Activated CD8-positive, alpha-beta memory T cell treated with anti-CD3 and anti-CD28 coated beads, Interleukin-2, amount 50 U/mL, for 48 hours (primary cell): Measurements from ENCODE around the gene SUMO1.

Experiments used
- DNase-seq: peaks from one replicate; pipeline ENCODE4 v3.0.0-alpha.2; 2020

The SUMO1 gene

GRCh38 chr2:202196727-202197126 is 41.7 kb downstream of the SUMO1 start:
- DNase-seq = no peak

- DNase-seq = no peak
Measured at GRCh38 chr2:202194418-202194817, 44.0 kb downstream of the SUMO1 start.

DNA sequence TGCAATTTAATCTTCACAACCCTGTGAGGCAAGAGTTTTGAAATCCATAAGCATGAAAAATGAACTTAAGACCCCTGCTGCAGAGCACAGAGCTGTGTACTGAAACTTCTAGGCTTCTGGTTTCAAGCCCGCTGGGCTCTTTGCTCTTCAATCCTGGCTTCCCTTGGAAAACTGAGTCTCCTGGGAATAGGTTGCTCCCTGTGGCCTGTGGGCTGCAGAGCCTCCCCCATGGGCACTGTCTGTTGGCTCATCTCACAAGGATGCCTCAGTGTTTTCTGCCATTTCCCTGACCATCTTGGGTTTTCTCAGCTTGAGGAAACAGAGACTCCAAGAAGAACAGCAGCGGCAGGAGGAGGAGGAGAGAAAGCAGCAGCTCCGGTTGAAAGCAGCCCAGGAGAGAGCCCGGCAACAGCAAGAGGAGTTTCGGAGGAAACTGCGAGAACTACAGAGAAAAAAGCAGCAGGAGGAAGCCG is 44.5 kb downstream of the SUMO1 start:
- DNase-seq = no peak

DNA sequence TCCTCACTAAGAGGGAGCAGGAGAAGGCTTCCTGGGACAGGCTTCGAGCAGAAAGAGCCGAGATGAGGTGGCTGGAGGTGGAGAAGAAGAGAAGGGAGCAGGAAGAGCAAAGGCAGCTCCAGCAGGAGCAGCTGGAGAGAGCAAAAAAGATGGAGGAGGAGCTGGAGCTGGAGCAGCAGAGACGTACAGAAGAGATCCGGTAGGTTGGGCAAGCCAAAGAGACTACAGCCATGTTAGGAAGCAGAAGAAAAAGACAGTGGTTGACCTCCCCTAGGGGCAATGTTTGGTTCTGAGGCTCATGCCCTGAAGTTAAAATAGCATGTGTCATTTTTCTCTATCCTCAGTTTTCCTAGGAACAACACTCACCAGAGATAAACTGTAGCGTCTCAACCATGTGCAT is 45.1 kb downstream of the SUMO1 start:
- no peak for DNase-seq

- DNase-seq = no peak
Measured at GRCh38 chr2:202187570-202187969, 50.8 kb downstream of the SUMO1 start.

DNA sequence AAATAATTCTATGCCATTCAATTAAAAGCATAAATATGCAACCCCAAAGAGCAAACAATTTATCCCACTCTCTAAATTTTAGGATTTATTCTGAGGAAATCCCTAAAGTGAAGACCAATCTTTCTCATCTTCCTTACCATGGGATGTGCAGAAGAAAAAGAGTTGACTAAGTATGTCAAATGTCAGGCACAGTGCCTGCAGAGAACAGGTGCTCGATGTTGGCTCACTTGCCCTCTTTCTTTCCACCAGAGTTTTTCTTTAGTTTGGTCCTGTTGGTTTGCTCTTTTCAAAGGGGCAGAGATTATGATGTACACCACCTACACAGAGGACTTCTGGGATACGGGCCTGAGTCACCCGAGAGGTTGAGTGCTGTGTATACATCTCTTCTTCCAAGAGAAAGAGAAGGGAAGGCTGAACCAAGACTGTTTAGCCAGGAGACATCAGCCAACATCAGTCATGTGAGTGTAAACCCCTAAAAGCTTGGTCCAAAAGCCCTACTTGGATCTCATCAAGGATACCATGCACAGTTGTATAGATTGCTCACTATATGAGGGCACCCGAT is 51.7 kb downstream of the SUMO1 start:
- no peak for DNase-seq

DNA sequence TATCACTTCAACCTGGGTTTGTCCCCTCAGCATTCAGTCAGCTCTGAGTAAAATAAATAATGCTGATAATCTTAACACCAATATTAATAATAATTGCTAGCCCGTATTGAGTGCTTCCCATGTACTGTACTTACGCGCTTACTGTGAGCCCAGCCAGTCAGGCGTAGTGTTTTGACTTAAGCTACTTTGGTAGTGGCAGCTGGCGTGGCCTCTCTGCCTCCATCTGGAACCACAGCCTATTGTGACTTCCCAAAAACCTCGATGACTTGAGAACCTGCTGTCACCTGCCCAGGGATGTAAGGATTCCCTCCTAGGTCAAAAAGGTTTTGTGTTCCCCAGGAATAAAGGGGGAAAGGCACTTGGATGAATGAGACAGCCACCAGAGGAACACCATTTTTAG is 53.2 kb downstream of the SUMO1 start:
- DNase-seq = no peak

GRCh38 chr2:202184557-202184956 is 53.8 kb downstream of the SUMO1 start:
- DNase-seq = no peak

DNA sequence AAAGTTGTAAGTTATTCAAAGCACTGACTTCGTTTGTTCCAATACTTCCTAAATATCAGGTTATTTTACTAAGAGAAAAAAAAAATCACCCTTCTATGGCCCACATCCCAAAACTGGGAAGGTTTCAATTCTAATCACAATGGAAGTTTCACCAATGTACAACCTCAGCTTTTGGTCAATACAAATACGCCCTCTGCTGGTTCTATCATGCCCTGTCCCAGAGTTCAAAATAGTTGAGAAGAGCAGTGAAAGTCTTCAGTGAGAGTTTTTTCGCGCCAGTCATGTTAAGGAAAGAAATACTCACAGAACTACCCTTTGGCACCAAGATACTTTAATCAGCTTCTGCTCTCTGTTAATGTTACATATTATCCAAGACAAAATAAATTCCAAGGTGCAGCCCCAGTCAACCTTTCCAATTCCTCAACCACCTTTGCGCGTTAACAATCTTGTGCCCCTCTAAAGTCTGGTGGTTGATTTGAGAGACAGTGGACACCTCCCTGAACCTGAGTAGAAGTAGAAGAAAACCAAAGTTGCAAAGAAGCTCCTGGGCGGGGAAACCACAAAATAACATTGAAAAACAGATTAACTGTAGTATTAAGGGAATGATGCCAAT is 59.9 kb downstream of the SUMO1 start:
- DNase-seq = no peak

GRCh38 chr2:202172439-202173211 is 65.8 kb downstream of the SUMO1 start:
- no peak for DNase-seq

GRCh38 chr2:202171241-202171825 is 67.1 kb downstream of the SUMO1 start:
- DNase-seq = peak; percentile 63

GRCh38 chr2:202169832-202170424 is 68.5 kb downstream of the SUMO1 start:
- no peak for DNase-seq

DNA sequence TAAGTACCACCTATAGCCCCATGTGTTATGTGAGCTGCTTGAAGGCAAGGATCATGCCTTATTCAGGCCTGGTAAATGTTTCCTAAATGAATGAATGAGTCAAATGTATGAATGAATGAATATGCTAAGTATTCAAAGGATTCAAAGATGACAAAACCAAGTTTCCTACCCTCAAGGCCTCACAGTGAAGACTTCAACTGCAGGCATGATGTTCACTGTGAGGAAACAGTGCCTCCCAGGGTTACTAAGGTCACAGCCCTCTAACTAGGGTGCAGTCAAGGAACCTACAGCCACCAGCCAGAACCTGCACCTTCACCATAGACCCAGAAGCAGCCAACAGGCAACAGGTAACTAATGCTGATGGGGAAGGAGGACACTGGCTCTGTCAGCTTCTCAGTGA is 69.3 kb downstream of the SUMO1 start:
- DNase-seq = no peak

GRCh38 chr2:202165945-202166344 is 72.5 kb downstream of the SUMO1 start:
- no peak for DNase-seq

GRCh38 chr2:202165208-202165607 is 73.2 kb downstream of the SUMO1 start:
- DNase-seq = no peak

GRCh38 chr2:202164411-202164810 is 74.0 kb downstream of the SUMO1 start:
- no peak for DNase-seq

DNA sequence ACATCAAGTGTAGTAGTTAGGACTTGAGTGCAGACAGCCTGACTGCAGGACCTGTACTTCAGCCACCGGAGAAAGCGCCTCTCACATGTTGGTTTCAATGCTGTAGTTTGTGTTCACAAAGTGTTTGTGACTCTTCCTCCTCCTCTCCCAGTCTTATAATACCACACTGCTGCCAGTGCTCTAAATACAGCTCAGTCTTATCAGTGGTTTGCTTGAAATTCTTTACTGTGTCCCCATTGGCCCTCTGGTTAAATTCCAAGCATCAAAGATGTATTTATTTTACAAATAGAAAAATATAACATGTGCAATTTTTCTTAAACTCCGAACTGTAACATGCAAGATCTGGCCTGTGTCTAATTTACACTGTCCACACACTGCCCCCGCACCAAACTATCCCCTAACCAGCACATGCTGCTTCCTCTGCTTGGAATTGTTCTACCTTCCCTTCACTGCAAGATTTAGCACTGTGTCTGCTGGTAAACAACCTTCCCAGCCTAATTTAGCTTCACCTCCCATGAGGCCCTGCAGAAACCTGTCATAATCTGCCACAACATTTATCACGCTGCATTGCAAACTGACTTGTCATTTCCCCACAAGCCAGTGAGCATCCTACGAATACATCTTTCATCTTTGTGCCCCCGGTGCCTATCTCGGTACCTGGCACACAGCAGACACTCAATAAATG is 77.1 kb downstream of the SUMO1 start:
- DNase-seq = no peak

GRCh38 chr2:202158796-202159195 is 79.6 kb downstream of the SUMO1 start:
- no peak for DNase-seq

GRCh38 chr2:202157211-202157990 is 81.0 kb downstream of the SUMO1 start:
- DNase-seq = no peak
